Type B pancreatic cell (in vitro differentiated cells): ENCODE measurements around the gene TOMM20. TPM values are rescaled to one million over a fixed set of nuclear protein-coding genes. Genes with fewer than 3 reads are reported as not detected.

ENCODE experiments used
- DNase-seq: peaks from one replicate; pipeline ENCODE4 v3.0.0; 2021; ENCODE audit warnings: mixed read lengths; ENCODE audit not compliant: unreplicated experiment; ENCODE audit errors: extremely low spot score
- H3K27ac Mint-ChIP-seq: 2 replicates; pipeline ENCODE4 v1.8.0; 2021; ENCODE audit warnings: mild to moderate bottlenecking, mixed read lengths
- H3K27me3 Mint-ChIP-seq: 2 replicates; pipeline ENCODE4 v1.8.0; 2021; ENCODE audit warnings: mixed read lengths
- H3K36me3 Mint-ChIP-seq: 2 replicates; pipeline ENCODE4 v1.8.0; 2021; ENCODE audit warnings: mixed read lengths
- H3K4me1 Mint-ChIP-seq: one replicate; pipeline ENCODE4 v1.8.0; 2021; ENCODE audit warnings: mixed read lengths; ENCODE audit not compliant: unreplicated experiment
- H3K4me3 Mint-ChIP-seq: 2 replicates; pipeline ENCODE4 v1.8.0; 2021; ENCODE audit warnings: mild to moderate bottlenecking, mixed read lengths
- H3K9me3 Mint-ChIP-seq: 2 replicates; pipeline ENCODE4 v1.8.0; 2021; ENCODE audit warnings: mixed read lengths
- CTCF ChIP-seq: fragments of 200-600 bp; sonication (generic); conservative IDR thresholded peaks from 2 replicates; pipeline ENCODE4 v1.5.0; 2021; ENCODE audit warnings: antibody characterized with exemption, mild to moderate bottlenecking
- long read RNA-seq: library from polyadenylated mRNA; unstranded; transcript quantifications from one replicate; pipeline ENCODE4 v2.0.0, GENCODE V29; 2020
- total RNA-seq: library from RNA; stranded (reverse); gene quantifications from 2 replicates; pipeline ENCODE4 v1.2.1, GENCODE V29; 2021; ENCODE audit warnings: low replicate concordance

TOMM20 gene
- total RNA-seq: 113 and 119 TPM in 2 replicates
- long read RNA-seq, transcript TOMM20-201 (5 exons, 3,387 nt): major isoform, 239 of 261 reads
- long read RNA-seq, partial matches to known transcripts: 0 of 261 reads
- long read RNA-seq, other reads (novel, unspliced or antisense): 22 of 261 reads

- H3K36me3 Mint-ChIP-seq: peaks cover 12% of the 10 kb centered on the region
- TF ChIP-seq CTCF: no peak
- H3K9me3 Mint-ChIP-seq: no peaks in the 10 kb centered on the region
- H3K4me3 Mint-ChIP-seq: peak within 1 kb of the TSS; percentile 97
- H3K4me1 Mint-ChIP-seq: peaks cover 22% of the 10 kb centered on the region
- peak within 1 kb of the TSS; percentile 96 for H3K27ac Mint-ChIP-seq
- DNase-seq: peak; percentile 97
- H3K27me3 Mint-ChIP-seq: no peaks in the 10 kb centered on the region
Observed at GRCh38 chr1:235128456-235129328, at the start of gene TOMM20. TSS of gene TOMM20 (minus strand) at chr1:235128837. CDS start at chr1:235128715, 122 bp downstream.

GRCh38 chr1:235176486-235176885 is 47.8 kb upstream of the TOMM20 start:
- no peak for DNase-seq
- Mint-ChIP-seq H3K4me3 (no peak overlapping the region), H3K36me3 (peaks cover 25% of the 10 kb centered on the region), H3K27me3 (no peaks in the 10 kb centered on the region), H3K27ac (no peak overlapping the region), H3K9me3 (no peaks in the 10 kb centered on the region), H3K4me1 (no peaks in the 10 kb centered on the region)
- TF ChIP-seq CTCF: no peak

GRCh38 chr1:235169986-235170385 is 41.3 kb upstream of the TOMM20 start:
- Mint-ChIP-seq H3K4me3 (no peak overlapping the region), H3K9me3 (no peaks in the 10 kb centered on the region), H3K27me3 (no peaks in the 10 kb centered on the region), H3K27ac (no peak overlapping the region), H3K36me3 (peaks cover 22% of the 10 kb centered on the region), H3K4me1 (no peaks in the 10 kb centered on the region)
- no peak for TF ChIP-seq CTCF
- DNase-seq: no peak

GRCh38 chr1:235168375-235168774 is 39.7 kb upstream of the TOMM20 start:
- Mint-ChIP-seq H3K27ac (no peak overlapping the region), H3K9me3 (no peaks in the 10 kb centered on the region), H3K4me3 (no peak overlapping the region), H3K4me1 (no peaks in the 10 kb centered on the region), H3K27me3 (no peaks in the 10 kb centered on the region), H3K36me3 (peaks cover 17% of the 10 kb centered on the region)
- DNase-seq: no peak
- TF ChIP-seq CTCF: no peak

- Mint-ChIP-seq H3K9me3 (no peaks in the 10 kb centered on the region), H3K4me1 (peaks cover 11% of the 10 kb centered on the region), H3K4me3 (peak overlapping the region; percentile 97), H3K27me3 (no peaks in the 10 kb centered on the region), H3K36me3 (no peaks in the 10 kb centered on the region), H3K27ac (peak overlapping the region; percentile 95)
- TF ChIP-seq CTCF: no peak
- DNase-seq: no peak
Observed at GRCh38 chr1:235161685-235162327, 33.2 kb upstream of the TOMM20 start.
